NCI-H1694 (cell line): ENCODE measurements around the gene HNRNPK.
"Not testable (repeated sequence)": the region's sequence is repeated elsewhere in the genome, so short reads cannot be mapped to it uniquely, and the experiment has no call there.

Source experiments
- DNase-seq: peaks from one replicate; lab custom pipeline; 2025; lab: John Stamatoyannopoulos, UW

The HNRNPK gene

DNA sequence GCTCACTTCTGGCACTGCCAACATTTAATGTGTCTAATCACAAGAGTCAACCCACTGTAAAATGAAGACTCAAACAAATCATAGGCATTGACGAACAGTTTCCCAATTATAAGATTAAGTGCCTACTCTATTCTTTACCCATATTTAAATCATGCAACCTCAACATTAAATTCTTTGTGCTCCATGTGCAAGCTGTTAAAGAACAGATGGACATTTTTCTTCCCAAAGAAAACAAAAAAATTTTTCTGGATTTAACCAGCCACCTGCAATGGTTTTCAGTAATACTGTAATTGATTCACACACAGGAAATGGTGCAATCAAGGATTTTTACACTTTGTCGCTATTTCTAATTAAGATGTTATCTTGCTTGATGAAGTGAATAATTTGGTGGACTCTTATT is 3.6 kb downstream of the HNRNPK start:
- no peak for DNase-seq

DNA sequence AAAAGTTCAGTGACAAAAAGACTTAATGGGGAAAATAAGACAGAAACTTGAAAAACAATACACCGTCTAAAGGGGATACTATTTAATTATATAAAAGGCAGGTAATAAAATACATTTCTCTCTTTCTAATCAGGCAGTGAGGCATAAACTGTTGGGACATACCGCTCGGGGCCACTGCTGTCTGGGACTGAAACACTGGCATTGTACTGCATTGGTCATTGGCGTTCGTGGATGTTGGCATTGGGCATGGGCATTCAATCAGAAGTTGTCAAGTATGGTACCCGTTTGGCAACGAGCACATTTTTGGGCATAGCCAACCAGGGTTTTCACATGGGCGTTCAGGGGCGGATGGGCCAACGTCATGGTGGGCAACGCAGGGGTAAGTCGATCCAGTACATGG is 4.7 kb downstream of the HNRNPK start:
- no peak for DNase-seq

DNA sequence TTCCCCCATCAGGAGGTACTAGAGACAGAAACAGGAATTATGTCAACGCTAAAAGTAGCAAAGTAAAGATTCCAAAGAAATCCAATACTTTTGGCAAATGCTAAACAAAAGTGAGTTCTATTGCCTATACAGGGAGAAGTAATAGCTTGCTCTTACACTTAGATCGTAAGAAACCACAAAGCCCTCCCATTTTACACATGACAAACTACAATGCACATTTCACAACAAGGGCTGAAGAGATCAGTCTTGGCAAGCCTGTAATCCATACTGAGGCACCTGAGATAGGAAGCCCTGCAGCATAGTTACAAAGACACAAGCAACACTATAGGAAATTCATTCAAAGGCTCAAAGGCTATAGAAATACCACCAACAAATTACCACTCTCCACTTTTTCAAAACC is 7.7 kb downstream of the HNRNPK start:
- DNase-seq: no peak

DNA sequence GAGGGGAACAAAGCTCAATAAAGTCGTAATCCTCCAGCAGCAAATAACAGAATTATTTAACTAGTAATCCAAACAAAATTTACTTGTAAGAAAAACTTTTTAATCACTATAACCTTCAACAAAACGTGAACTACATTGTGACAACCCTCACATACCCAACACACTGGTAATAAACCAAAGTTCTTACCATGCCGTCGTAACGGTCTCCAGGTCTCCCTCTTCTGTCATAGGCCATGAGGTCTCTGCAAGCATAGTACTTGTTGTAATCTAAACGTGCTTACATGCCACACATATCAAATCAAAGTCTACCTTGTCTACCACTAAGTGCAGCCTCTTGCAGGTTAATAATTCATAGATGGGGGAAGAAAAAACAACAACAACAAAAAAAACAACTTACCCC is 8.5 kb downstream of the HNRNPK start:
- DNase-seq: no peak

DNA sequence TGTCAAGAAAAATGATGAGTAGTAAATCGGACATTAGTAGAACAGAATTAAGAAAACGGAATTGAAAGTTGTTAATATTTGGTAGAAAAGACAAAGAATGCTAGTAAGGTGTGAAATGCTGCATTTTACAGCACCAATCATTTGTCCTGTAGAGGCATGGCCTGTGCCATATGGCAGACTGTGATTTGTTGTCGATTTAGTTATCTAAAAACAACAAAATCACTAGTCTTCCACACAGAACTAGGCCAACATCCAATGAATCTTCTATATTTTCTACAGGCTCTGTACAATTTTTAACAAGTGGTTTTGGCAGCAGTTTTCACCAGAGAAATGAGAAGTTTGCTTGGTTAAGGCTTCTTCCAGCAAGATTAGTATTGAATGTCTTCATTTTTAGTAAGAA is 10.4 kb downstream of the HNRNPK start:
- DNase-seq: no peak

DNA sequence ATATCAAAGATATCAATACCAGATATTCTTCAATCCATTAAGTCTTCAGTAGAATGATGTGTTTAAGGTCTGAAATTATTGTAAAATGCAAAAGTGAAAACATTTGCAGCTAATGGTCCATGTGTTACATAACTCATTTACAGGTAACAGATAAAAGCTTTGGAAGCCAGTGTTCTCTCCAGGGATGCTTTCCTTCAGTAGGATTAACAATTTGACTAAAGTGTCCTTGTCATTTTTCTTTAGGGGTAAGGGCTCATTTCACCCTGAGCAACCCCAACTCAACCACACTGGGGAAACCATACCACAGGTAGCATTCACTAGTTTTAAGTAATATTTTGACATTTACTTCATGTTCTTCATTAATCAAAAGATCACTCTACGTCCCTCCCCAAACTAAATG is 12.9 kb downstream of the HNRNPK start:
- no peak for DNase-seq

DNA sequence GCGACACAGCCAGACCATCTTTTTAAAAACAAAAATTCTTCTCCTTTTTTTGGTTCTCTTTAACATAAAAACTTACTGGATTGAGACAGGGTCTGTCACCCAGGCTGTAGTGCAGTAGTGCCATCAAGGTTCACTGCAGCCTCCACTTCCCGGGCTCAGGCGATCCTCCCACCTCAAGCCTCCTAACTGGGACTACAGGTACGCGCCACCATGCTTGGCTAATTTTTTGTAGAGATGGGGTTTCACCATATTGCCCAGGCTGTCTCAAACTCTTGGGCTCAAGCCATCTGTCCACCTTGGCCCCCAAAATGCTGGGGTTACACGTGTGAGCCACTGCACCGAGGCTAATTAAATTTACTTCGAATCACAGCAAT is 13.8 kb downstream of the HNRNPK start:
- no peak for DNase-seq

DNA sequence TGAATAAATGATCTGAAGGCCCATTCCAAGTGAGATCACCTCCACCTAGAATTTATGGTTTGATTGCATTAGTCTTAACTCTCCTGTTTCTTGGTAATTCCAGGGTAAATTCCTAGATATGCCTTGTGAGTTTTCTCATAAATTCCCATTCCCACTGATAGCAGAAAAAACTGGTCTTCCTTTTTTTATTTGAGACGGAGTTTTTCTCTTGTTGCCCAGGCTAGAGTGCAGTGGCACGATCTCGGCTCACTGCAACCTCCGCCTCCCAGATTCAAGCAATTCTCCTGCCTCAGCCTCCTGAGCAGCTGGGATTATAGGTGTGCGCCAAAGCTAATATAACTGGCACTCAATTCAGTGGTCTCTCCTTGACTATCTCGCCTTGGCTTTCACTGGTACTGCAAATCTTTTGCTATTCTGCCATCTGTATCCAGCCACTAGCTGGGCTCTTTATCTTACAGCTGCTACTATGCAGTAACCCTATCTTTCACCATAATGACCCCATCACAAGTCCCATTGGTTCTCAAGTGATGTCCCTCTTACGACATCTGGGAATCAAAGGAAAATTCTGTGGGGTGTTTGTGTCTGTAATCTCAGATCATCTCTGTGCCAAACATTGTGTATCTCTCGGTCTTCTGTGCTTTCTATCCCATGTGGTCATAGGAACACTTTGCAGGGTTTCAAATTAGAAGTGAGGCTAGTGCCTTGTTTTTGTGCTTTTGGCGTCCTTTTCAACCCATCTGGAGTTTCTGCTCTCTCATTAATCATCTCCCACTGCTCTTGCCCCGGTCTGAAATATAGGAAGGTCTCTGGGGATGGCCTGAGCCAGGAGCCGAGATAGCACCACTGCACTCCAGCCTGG is 14.4 kb downstream of the HNRNPK start:
- DNase-seq: no peak

DNA sequence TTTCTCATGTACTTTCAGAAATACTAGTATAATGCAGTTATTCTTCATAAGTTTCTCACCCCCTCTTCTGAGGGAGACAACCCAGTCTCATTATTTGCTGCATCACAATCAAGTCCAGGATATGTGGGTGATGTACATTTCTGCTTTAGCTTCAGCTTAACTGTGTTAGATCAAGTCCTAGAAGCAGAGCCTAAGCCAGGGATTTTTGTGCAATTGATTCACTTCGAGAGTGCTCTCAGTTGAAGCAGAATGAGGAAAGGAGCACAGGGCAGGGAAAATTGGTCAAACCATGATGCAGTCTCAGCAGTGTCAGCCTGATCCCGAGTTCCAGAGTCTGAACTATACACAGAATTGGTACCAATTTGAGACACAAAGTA is 15.1 kb downstream of the HNRNPK start:
- DNase-seq: no peak

DNA sequence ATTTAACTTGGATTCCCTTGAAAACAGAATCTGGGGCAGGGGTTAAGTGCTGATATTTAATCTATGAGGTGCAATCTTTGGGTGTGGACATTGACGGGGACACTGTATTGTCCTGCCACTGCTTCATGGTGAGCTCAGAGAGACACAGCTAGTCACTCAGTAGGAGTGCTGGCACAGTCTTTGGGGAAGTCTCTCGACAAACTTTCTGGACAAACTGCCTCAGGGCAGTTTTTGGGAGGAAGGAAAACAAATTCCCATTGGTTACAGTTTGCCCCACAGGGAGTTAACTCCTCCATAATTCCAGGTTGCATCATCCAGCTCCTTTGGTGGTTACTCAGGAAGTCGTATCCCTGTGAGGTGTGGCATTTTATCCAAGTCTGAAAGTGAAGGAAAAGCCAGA is 17.9 kb downstream of the HNRNPK start:
- DNase-seq: no peak

DNA sequence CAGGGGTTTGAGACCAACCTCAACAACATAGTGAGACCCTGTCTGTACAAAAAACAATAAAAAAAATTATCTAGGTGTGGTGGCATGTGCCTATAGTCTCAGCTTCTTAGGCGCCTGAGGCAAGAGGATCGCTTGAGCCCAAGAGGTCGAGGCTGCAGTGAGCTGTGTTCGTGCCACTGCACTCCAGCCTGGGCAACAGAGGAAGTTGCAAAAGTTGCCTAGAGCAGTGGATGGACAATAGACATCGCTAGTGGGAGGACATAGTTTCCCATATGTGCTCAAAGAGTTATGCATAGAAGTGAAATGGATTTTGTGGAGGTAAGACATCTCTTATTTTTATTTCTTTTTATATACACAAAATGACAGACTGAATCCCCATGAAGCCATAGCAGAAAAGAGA is 19.0 kb downstream of the HNRNPK start:
- DNase-seq: no peak

DNA sequence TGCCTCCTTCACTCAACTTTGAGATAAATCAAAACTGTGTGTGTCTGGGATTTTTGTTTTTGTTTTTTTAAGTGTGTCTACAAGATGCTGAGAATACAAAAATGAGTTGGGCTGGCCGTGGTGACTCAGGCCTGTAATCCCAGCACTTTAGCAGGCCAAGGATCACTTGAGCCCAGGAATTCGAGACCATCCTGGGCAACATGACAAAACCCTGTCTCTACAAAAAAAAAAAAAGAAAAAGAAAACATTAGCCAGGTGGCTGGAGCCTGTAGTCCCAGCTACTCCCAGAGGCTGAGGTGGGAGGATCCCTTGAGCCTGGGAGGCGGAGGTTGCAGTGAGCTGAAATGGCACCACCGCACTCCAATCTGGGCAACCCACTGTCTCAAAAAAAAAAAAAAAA is 21.0 kb downstream of the HNRNPK start:
- DNase-seq: no peak

DNA sequence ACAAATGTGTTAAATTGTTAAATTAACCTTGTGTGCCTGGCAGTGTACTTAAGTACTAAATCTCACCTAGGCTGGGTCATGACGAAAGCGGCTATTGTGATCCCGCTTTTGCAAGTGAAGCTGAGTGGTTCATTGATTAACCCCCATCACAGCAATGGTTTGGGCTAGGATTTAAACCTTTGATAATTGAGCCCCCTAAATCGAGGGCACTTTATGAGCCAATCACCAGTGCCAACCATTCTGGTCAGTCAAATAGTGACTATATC is 22.8 kb downstream of the HNRNPK start:
- no peak for DNase-seq

DNA sequence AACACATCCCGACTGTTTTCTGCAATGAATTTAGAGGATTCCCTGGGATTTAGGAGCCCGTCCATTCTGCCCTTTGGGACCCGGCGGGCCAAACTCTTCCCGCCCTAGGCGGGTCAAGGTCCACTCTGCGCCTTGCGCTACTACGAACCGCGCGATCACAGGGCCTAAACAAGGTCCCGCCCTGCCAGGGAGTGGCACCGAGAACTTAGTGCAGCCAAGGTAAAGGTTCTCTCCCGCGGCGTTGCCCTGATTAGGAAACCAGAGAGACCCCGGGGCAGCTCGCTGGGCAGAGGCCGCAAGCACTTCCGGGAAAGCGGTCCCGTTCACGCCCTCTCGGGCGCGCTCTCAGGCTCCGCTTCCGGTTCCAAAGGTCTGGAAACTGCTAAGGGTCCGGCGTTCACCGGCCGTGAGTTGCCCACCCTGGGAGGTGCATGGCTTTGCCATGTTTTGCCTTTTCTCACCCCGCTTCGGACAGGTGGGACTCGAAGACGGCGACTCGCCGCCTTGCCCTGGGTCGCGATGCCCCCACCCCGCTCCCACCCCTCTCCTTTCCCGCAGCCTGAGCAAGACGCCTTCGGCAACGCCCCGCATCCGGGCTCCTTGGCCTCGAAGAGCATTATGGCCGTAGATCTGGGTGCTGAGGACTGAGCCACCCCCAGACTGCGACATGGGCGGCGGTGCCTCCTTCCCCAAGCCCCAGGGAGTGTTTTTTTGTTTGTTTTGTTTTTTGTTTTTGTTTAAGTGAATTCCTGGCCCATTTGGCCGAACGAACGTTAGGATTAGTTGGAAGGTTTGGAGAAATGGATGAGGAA is 23.4 kb downstream of the HNRNPK start:
- DNase-seq: peak; percentile 7

DNA sequence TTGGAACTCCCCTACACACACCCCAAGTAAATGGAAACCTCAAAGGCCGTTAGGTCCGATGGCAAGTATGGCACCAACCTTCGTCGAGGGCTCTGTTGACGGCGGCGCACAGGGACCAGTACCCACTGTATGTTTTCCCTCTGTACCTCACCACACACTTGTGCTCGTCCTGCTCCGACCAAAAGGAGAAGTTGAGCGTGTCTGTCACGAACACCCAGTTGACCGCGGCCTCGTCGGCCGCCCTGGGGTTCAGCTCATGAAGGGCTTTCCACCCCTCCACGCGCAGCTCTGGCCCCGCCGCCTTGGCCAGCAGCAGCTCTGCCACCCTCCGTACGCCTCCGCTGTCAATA is 24.0 kb downstream of the HNRNPK start:
- no peak for DNase-seq

DNA sequence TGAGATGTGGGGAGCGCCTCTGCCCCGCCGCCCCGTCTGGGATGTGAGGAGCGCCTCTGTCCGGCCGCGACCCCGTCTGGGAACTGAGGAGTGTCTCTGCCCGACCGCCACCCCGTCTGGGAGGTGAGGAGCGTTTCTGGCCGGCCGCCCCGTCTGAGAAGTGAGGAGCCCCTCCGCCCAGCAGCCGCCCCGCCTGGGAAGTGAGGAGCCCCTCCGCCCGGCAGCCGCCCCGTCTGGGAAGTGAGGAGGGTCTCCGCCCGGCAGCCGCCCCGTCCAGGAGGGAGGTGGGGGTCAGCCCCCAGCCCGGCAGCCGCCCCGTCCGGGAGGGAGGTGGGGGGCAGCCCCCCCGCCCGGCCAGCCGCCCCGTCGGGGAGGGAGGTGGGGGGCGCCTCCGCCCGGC is 31.9 kb downstream of the HNRNPK start:
- not testable (repeated sequence) for DNase-seq

DNA sequence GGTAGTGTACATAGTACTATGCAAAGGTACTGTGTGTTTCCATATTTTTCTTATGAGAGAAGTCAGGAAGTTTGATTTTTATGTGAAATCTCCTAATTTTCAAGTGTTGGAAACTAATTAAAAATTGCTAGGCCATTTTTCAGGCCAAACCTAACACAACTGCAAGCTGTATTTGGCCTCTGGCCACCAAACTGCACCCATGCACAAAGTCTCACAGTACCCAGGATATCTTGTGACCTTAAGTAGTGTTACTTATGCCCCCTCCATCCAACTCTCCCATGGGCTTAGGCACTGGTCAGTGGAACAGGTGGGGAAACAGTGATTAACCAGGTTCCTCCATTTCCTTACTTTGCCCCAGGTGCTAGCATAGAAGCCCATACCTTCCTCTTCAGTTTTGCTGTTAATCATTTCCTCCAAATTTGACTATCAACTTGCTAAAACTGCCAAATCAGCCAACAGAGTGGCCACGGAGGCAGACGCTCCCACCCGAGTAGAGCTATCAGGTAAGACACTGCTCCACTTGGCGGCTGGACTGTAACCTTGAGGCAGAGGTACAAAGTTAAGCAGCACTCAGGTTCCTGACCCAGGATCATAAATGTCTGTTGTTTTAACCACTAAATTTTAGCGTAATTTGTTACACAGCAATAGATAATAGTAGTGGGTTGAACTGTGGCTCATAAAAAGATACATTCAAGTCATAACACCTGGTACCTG is 39.3 kb downstream of the HNRNPK start:
- DNase-seq: no peak

DNA sequence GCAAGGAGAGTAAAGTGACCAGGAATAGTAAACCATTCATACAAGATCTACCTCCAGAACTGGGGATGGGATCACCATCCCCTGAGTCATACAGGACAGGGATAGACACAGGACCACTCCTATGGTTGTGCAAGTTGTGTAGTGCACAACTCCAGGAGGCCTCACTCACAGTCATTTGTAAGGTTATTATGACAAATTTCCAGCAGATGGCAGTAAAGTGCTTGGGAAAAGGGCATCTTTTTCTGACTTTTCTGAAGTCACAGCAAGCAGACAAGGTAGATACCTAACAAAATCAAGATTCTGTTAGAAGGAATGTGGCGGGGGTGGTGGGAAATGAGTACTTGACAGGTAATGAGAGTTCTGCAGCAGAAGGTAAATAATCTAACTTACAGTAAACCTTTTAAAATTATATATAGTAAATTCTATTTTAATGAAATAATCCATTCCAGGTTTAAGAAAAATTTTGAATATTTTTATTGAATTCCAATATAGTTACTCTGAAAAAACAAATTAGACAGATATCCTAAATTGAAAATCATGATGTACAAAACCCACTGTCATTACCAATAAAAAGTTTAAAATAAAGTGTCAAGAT is 42.1 kb downstream of the HNRNPK start:
- peak; percentile 48 for DNase-seq

DNA sequence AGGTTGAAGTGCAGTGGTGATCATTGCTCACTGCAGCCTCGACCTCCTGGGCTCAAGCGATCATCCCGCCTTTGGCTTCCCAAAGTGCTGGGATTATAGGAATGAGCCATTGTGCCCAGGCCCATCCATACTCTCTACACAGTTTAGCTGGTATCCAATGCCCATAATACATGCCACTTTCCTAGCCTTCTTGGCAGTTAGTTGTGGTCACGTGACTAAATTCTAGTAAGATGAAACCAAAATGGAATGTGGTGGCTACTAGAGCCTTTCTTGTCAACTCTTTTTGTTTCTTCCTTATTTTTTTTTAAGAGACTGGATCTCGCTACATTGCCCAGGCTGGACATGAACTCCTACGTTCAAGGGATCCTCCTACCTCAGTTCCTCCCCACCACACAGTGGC is 43.5 kb downstream of the HNRNPK start:
- no peak for DNase-seq

DNA sequence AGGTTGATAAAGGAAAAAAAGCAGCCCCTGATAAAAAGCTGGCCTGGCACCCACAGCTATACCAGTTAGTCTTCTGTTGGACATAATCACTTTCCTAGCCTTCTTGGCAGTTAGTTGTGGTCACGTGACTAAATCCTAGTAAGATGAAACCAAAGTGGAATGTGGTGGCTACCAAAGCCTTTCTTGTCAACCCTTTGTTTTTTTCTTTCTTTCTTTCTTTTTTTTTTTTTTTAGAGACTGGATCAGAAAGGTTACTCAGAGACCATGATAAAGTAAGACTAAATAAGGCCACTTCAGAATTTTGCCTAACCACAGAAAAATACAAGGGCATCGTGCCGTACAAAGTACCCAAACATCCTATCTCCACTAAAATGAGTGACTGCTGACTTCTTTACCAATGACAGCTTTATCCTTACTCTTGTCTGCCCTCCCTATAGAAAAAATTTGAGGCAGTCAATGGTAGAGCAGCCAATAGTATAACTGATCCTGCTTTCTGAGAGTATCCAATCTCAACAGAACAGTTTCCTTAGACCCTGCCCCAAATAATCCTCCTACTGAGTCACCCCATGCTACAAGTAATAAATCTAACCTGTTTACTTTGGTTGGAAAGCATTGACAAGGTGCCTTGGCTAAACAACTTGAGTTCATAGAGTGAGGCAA is 44.6 kb downstream of the HNRNPK start:
- no peak for DNase-seq

DNA sequence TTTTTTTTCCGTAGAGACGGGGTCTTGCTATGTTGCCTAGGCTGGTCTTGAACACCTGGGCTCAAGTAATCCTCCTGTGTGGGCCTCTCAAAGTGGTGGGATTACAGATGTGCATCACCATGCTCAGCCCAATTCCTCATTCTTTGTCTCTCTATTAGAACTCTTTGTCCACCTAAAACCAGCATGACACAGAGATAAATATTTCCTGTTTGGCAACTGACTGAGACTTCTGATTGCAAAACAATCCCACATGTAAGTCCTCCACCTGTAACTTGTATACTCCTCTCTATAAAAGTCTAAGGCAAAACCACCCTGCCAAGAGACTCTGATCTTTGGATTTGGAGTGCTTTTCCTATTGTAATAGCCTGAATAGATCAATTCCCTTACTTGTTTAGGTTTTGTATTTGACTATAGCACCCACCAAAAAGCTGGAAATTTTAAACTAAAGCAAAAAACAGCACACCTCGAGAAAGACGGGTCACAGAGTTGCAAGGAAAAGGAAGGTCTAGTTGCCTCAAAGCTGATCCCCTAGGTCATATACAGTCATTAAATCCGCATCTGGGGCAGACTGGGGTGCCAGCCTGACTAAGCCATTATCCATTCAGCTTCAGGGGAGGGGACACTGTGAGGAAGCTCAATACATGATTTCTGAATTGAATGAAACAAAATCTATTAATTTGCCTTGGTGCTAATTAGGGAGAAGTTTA is 45.3 kb downstream of the HNRNPK start:
- no peak for DNase-seq

DNA sequence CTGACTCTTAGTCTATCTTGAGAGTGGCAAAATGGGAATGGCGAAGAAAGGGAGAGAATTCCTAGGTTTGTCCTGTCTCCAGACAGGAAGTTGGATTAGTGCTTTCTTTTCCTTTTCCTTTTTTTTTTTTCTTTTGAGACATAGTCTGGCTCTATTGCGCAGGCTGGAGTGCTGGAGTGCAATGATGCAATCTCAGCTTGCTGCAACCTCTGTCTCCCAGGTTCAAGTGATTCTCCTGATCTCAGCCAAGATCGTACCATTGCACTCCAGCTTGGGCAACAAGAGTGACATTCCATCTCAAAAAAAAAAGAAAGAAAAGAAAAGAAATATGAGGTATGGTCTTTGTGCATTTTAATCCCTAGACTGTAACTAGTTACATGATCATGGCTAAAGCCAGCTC is 46.2 kb downstream of the HNRNPK start:
- DNase-seq: no peak
